ENCODE data around the gene NUDT16L1. TPM values are rescaled to one million over a fixed set of nuclear protein-coding genes. Genes with fewer than 3 reads are reported as not detected.

Gene NUDT16L1
- total and polyA plus RNA-seq, 2 of the 13 experiments (the other 11 are each of a cell fraction or from before 2014, with no cell fraction given), result 28.0 to 40.5 TPM

DNA sequence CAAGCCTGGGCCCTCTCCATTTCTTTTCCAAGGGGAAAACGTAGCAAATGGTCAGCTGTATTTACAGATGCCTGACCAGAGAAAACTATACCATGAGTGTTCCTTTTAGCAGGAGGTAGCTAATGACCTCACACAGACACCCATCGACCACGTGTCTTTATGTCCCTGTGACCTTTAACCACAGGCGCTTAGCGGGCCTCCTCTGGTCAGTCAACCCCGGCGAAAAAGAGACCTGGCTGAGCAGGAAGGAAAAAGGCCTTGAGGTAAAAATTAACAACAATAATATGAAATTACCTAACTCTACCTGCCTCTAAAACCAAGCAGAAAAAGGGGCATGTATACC lies 9.1 kb downstream of the NUDT16L1 start (continued):
- TF ChIP-seq, protein P1, sequence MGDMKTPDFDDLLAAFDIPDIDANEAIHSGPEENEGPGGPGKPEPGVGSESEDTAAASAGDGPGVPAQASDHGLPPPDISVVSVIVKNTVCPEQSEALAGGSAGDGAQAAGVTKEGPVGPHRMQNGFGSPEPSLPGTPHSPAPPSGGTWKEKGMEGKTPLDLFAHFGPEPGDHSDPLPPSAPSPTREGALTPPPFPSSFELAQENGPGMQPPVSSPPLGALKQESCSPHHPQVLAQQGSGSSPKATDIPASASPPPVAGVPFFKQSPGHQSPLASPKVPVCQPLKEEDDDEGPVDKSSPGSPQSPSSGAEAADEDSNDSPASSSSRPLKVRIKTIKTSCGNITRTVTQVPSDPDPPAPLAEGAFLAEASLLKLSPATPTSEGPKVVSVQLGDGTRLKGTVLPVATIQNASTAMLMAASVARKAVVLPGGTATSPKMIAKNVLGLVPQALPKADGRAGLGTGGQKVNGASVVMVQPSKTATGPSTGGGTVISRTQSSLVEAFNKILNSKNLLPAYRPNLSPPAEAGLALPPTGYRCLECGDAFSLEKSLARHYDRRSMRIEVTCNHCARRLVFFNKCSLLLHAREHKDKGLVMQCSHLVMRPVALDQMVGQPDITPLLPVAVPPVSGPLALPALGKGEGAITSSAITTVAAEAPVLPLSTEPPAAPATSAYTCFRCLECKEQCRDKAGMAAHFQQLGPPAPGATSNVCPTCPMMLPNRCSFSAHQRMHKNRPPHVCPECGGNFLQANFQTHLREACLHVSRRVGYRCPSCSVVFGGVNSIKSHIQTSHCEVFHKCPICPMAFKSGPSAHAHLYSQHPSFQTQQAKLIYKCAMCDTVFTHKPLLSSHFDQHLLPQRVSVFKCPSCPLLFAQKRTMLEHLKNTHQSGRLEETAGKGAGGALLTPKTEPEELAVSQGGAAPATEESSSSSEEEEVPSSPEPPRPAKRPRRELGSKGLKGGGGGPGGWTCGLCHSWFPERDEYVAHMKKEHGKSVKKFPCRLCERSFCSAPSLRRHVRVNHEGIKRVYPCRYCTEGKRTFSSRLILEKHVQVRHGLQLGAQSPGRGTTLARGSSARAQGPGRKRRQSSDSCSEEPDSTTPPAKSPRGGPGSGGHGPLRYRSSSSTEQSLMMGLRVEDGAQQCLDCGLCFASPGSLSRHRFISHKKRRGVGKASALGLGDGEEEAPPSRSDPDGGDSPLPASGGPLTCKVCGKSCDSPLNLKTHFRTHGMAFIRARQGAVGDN (CRISPR knock-in tag; IDR thresholded peaks at IDR 0.05), result peak; percentile 59
- TF ChIP-seq ATF7 (IDR thresholded peaks at IDR 0.05), result no peak
- no peak for TF ChIP-seq ATF7 (CRISPR knock-in tag; IDR thresholded peaks at IDR 0.05)
- no peak for TF ChIP-seq ZNF75D (CRISPR knock-in tag; IDR thresholded peaks at IDR 0.05; ENCODE audit: borderline replicate concordance)
- TF ChIP-seq, protein P2, sequence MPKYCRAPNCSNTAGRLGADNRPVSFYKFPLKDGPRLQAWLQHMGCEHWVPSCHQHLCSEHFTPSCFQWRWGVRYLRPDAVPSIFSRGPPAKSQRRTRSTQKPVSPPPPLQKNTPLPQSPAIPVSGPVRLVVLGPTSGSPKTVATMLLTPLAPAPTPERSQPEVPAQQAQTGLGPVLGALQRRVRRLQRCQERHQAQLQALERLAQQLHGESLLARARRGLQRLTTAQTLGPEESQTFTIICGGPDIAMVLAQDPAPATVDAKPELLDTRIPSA (CRISPR knock-in tag; IDR thresholded peaks at IDR 0.05; ENCODE audit: borderline replicate concordance), result no peak
- TF ChIP-seq, protein P3, sequence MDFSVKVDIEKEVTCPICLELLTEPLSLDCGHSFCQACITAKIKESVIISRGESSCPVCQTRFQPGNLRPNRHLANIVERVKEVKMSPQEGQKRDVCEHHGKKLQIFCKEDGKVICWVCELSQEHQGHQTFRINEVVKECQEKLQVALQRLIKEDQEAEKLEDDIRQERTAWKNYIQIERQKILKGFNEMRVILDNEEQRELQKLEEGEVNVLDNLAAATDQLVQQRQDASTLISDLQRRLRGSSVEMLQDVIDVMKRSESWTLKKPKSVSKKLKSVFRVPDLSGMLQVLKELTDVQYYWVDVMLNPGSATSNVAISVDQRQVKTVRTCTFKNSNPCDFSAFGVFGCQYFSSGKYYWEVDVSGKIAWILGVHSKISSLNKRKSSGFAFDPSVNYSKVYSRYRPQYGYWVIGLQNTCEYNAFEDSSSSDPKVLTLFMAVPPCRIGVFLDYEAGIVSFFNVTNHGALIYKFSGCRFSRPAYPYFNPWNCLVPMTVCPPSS (IDR thresholded peaks at IDR 0.05), result no peak
- TF ChIP-seq, protein P4, sequence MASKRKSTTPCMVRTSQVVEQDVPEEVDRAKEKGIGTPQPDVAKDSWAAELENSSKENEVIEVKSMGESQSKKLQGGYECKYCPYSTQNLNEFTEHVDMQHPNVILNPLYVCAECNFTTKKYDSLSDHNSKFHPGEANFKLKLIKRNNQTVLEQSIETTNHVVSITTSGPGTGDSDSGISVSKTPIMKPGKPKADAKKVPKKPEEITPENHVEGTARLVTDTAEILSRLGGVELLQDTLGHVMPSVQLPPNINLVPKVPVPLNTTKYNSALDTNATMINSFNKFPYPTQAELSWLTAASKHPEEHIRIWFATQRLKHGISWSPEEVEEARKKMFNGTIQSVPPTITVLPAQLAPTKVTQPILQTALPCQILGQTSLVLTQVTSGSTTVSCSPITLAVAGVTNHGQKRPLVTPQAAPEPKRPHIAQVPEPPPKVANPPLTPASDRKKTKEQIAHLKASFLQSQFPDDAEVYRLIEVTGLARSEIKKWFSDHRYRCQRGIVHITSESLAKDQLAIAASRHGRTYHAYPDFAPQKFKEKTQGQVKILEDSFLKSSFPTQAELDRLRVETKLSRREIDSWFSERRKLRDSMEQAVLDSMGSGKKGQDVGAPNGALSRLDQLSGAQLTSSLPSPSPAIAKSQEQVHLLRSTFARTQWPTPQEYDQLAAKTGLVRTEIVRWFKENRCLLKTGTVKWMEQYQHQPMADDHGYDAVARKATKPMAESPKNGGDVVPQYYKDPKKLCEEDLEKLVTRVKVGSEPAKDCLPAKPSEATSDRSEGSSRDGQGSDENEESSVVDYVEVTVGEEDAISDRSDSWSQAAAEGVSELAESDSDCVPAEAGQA (IDR thresholded peaks at IDR 0.05; ENCODE audit: low read depth), result peak; percentile 51; the same call in 1 of the 2 replicates
- TF ChIP-seq, protein P4 (CRISPR knock-in tag; IDR thresholded peaks at IDR 0.05; ENCODE audit: borderline replicate concordance), result no peak
- TF ChIP-seq SALL1 (CRISPR knock-in tag; IDR thresholded peaks at IDR 0.05), result peak; percentile 21; the same call in 1 of the 2 replicates
- no peak for TF ChIP-seq SCMH1 (CRISPR knock-in tag; IDR thresholded peaks at IDR 0.05; ENCODE audit: borderline replicate concordance)
- peak; percentile 69 for TF ChIP-seq SAP130 (CRISPR knock-in tag; IDR thresholded peaks at IDR 0.05; ENCODE audit: low read depth)
- no peak for TF ChIP-seq CEBPB (IDR thresholded peaks at IDR 0.05; ENCODE audit: borderline replicate concordance, low read depth, low read length)
- no peak for TF ChIP-seq KLF9 (CRISPR knock-in tag; IDR thresholded peaks at IDR 0.05; ENCODE audit: low read depth)
- TF ChIP-seq, protein P5, sequence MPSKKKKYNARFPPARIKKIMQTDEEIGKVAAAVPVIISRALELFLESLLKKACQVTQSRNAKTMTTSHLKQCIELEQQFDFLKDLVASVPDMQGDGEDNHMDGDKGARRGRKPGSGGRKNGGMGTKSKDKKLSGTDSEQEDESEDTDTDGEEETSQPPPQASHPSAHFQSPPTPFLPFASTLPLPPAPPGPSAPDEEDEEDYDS (CRISPR knock-in tag; IDR thresholded peaks at IDR 0.05), result no peak
- TF ChIP-seq, protein P6, sequence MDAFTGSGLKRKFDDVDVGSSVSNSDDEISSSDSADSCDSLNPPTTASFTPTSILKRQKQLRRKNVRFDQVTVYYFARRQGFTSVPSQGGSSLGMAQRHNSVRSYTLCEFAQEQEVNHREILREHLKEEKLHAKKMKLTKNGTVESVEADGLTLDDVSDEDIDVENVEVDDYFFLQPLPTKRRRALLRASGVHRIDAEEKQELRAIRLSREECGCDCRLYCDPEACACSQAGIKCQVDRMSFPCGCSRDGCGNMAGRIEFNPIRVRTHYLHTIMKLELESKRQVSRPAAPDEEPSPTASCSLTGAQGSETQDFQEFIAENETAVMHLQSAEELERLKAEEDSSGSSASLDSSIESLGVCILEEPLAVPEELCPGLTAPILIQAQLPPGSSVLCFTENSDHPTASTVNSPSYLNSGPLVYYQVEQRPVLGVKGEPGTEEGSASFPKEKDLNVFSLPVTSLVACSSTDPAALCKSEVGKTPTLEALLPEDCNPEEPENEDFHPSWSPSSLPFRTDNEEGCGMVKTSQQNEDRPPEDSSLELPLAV (CRISPR knock-in tag; conservative IDR thresholded peaks at IDR 0.05; ENCODE audit: low read depth), result no peak

Data from HepG2 (cell line).